Measurements from ENCODE around the gene BORCS5. TPM values are rescaled to one million over a fixed set of nuclear protein-coding genes. Genes with fewer than 3 reads are reported as not detected.

Gene BORCS5
- total RNA-seq, 2 experiments from 2014 or later: 10.4 to 22.9 TPM

- no peaks in the 10 kb centered on the region for H4K20me1 ChIP-seq (ENCODE audit: insufficient read depth, low read length)
- DNase-seq (ENCODE audit: low spot score): no peak
- H3K4me3 ChIP-seq (ENCODE audit: low read depth, low read length, poor library complexity, severe bottlenecking): no peak overlapping the region
- no peak overlapping the region for H3K4me2 ChIP-seq (ENCODE audit: low read length)
- no peak overlapping the region for H3K27ac ChIP-seq (ENCODE audit: low read depth, low read length, poor library complexity, severe bottlenecking)
- H3K9me2 ChIP-seq (ENCODE audit: insufficient read depth, low read length): no peaks in the 10 kb centered on the region
- no peaks in the 10 kb centered on the region for H3K79me2 ChIP-seq (ENCODE audit: insufficient read depth, low read depth, low read length)
- TF ChIP-seq EZH2phosphoT487 (IDR thresholded peaks at IDR 0.05; ENCODE audit: borderline replicate concordance, low read depth, low read length): no peak
- TF ChIP-seq, protein P1, sequence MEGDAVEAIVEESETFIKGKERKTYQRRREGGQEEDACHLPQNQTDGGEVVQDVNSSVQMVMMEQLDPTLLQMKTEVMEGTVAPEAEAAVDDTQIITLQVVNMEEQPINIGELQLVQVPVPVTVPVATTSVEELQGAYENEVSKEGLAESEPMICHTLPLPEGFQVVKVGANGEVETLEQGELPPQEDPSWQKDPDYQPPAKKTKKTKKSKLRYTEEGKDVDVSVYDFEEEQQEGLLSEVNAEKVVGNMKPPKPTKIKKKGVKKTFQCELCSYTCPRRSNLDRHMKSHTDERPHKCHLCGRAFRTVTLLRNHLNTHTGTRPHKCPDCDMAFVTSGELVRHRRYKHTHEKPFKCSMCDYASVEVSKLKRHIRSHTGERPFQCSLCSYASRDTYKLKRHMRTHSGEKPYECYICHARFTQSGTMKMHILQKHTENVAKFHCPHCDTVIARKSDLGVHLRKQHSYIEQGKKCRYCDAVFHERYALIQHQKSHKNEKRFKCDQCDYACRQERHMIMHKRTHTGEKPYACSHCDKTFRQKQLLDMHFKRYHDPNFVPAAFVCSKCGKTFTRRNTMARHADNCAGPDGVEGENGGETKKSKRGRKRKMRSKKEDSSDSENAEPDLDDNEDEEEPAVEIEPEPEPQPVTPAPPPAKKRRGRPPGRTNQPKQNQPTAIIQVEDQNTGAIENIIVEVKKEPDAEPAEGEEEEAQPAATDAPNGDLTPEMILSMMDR (conservative IDR thresholded peaks at IDR 0.05; ENCODE audit: low read length): no peak
- ChIA-PET POLR2A (interaction anchor here (0.6 to 0.7 kb wide), 2 partner anchors 281 to 1237 kb away, joined by 3 read pairs; no protein-coding TSS in a partner anchor), CTCF (ENCODE audit: unreplicated experiment) (no interaction called here)
- no peaks in the 10 kb centered on the region for H3K9me3 ChIP-seq (ENCODE audit: low read length)
- intact Hi-C loops (cut with micrococcal nuclease; ENCODE audit: unreplicated experiment): no loop called here
- H3K4me1 ChIP-seq (ENCODE audit: insufficient read depth, low read length, poor library complexity, severe bottlenecking): no peaks in the 10 kb centered on the region
- BruUV-seq (replicated peaks): no TSS peak
- no peak overlapping the region for H2AFZ ChIP-seq (ENCODE audit: low read length)
- H3K36me3 ChIP-seq (ENCODE audit: insufficient read depth, low read length): no peaks in the 10 kb centered on the region
These were observed 162.0 kb downstream of the BORCS5 start for GRCh38 chr12:12518919-12519318.

Other genes starting within 250 kb of the BORCS5 start
- 5.1 and 8.1 TPM in 2 replicates for gene LRP6, start 90.0 kb upstream of the BORCS5 start, total RNA-seq (2014; rRNA removed; shearing (Covaris generic))
- 3.7 and 5.2 TPM in 2 replicates for gene LRP6, start 90.0 kb upstream of the BORCS5 start, total RNA-seq (2022)
- gene MANSC1, start 6.8 kb upstream of the BORCS5 start, total RNA-seq (2014; rRNA removed; shearing (Covaris generic)): not detected in 2 replicates
- 0.17 TPM in 1 of 2 replicates, not detected in the other for gene MANSC1, start 6.8 kb upstream of the BORCS5 start, total RNA-seq (2022)
- gene DUSP16, start 205.8 kb downstream of the BORCS5 start, total RNA-seq (2014; rRNA removed; shearing (Covaris generic)): 2.8 and 3.7 TPM in 2 replicates
- 6.7 and 11.8 TPM in 2 replicates for gene DUSP16, start 205.8 kb downstream of the BORCS5 start, total RNA-seq (2022)